HL-60 (cell line): ENCODE data around the gene ADGRG1.

Source experiments
- DNase-seq, 2 experiments: peaks; one replicate each; pipeline ENCODE4 v3.0.0-alpha.2; 2010 to 2020; ENCODE audit warnings: low read depth in 1 of 2, low spot score in 1 of 2
- H3K27ac ChIP-seq: fragments of 250-450 bp; sonication (Bioruptor Pico); replicated peaks from 2 replicates; pipeline ENCODE4 v1.5.1; 2020; ENCODE audit warnings: mild to moderate bottlenecking, moderate library complexity
- H3K27me3 ChIP-seq: fragments of 250-450 bp; sonication (Bioruptor Pico); 2 replicates; pipeline ENCODE4 v1.5.1; 2021; ENCODE audit warnings: mild to moderate bottlenecking, moderate library complexity; ENCODE audit not compliant: insufficient read depth, poor library complexity, severe bottlenecking
- H3K4me3 ChIP-seq: replicated peaks from 2 replicates; pipeline ENCODE4 v1.5.1; 2011; ENCODE audit warnings: mild to moderate bottlenecking, control low read depth, low read length; ENCODE audit not compliant: insufficient read depth
- CTCF ChIP-seq: IDR thresholded peaks from one replicate; pipeline ENCODE4 v1.5.1; 2011; ENCODE audit warnings: low read length, control low read depth, inconsistent platforms; ENCODE audit not compliant: insufficient read depth
- GABPA ChIP-seq: IDR thresholded peaks from 2 replicates; pipeline ENCODE4 v1.6.1; 2012; ENCODE audit warnings: low read depth
- POLR2AphosphoS5 ChIP-seq: IDR thresholded peaks from 2 replicates; pipeline ENCODE4 v1.6.1; 2012; ENCODE audit warnings: low read depth
- REST ChIP-seq: IDR thresholded peaks from 2 replicates; pipeline ENCODE4 v1.6.1; 2012; ENCODE audit warnings: low read depth; ENCODE audit not compliant: insufficient replicate concordance
- SPI1 ChIP-seq: IDR thresholded peaks from 2 replicates; pipeline ENCODE4 v1.6.1; 2012; ENCODE audit warnings: low read depth, mild to moderate bottlenecking, borderline replicate concordance

ADGRG1 gene

GRCh38 chr16:57588831-57589230 is 39.6 kb upstream of the ADGRG1 start:
- no peak overlapping the region for H3K4me3 ChIP-seq
- no peak overlapping the region for H3K27ac ChIP-seq
- DNase-seq = no peak
- no peaks in the 10 kb centered on the region for H3K27me3 ChIP-seq
- no peak for TF ChIP-seq SPI1
- no peak for TF ChIP-seq GABPA
- no peak for TF ChIP-seq REST
- no peak for TF ChIP-seq POLR2AphosphoS5
- TF ChIP-seq CTCF = no peak

- H3K27ac ChIP-seq = no peak overlapping the region
- no peak for DNase-seq
- TF ChIP-seq SPI1 = no peak
- TF ChIP-seq REST = no peak
- no peak for TF ChIP-seq CTCF
- no peak for TF ChIP-seq POLR2AphosphoS5
- TF ChIP-seq GABPA = no peak
- no peak overlapping the region for H3K4me3 ChIP-seq
- no peaks in the 10 kb centered on the region for H3K27me3 ChIP-seq
These were observed 39.1 kb upstream of the ADGRG1 start for GRCh38 chr16:57589374-57589773.

GRCh38 chr16:57590654-57591085 is 37.8 kb upstream of the ADGRG1 start:
- no peak for TF ChIP-seq CTCF
- TF ChIP-seq SPI1 = no peak
- no peak for TF ChIP-seq REST
- no peak for TF ChIP-seq GABPA
- TF ChIP-seq POLR2AphosphoS5 = no peak
- Histone ChIP-seq H3K27me3 (no peaks in the 10 kb centered on the region), H3K27ac (no peak overlapping the region), H3K4me3 (no peak overlapping the region)
- DNase-seq = no peak
